Right ventricle myocardium superior (tissue), 1 donor: ENCODE data around the gene NKTR. TPM values are rescaled to one million over a fixed set of nuclear protein-coding genes. Genes with fewer than 3 reads are reported as not detected.
A peak's percentile ranks its signal among the peaks of the same experiment; 100 is the strongest.
"Not testable (repeated sequence)": the region's sequence is repeated elsewhere in the genome, so short reads cannot be mapped to it uniquely, and the experiment has no call there.

Experiments
- ATAC-seq: fragments of 200-7000 bp; cut with Tn5 transposase; one replicate; pipeline ENCODE4 v1.9.1; 2020; ENCODE audit warnings: mild to moderate bottlenecking; ENCODE audit not compliant: poor library complexity
- DNase-seq: peaks from one replicate; pipeline ENCODE4 v3.0.0-alpha.2; 2020
- intact Hi-C: fragments of 100-400 bp; cut with DNase I; formaldehyde crosslinking; loops from one replicate; pipeline ENCODE4 v1.11.2; 2022
- long read RNA-seq: library from polyadenylated mRNA; unstranded; transcript quantifications from one replicate; pipeline ENCODE4 v2.0.0, GENCODE V29; 2021
- total RNA-seq: library from RNA; stranded (reverse); fragmentation: NEBNext Ultra II Directional; extraction: Animal tissue kit (Norgen Biotek cat#: 25700); gene quantifications from one replicate; pipeline ENCODE4 v1.2.1, GENCODE V29; 2021
- donor health status: DM: no; HTN: yes; CAD: no; lungs with severe emphysema.

Gene NKTR
- 21.6 TPM for total RNA-seq
- long read RNA-seq, full-length matches to known transcripts: 2 of 8 reads
- long read RNA-seq, partial matches to known transcripts: 3 of 8 reads
- long read RNA-seq, other reads (novel, unspliced or antisense): 3 of 8 reads

GRCh38 chr3:42600111-42600957, at the start of gene NKTR:
NKTR (plus strand) TSS chr3:42600686; CDS start chr3:42601007, 321 bp downstream.
- ATAC-seq: peak; percentile 97
- peak; percentile 98 for DNase-seq
- intact Hi-C loops: loop anchor here (5.0 kb wide), 1 partner anchor 52 kb away; the partner anchor contains the start of gene ZBTB47

GRCh38 chr3:42552830-42553229, 47.7 kb upstream of the NKTR start:
- ATAC-seq (no peak), DNase-seq (no peak)
- intact Hi-C loops: no loop called here

- ATAC-seq: no peak
Observed at GRCh38 chr3:42556089-42556632, 44.3 kb upstream of the NKTR start.

GRCh38 chr3:42556817-42557216, 43.7 kb upstream of the NKTR start:
- ATAC-seq, DNase-seq, intact Hi-C loops: not testable (repeated sequence)

More at GRCh38 chr3:42556089-42556632, 44.3 kb upstream of the NKTR start:
- intact Hi-C loops: no loop called here
- no peak for DNase-seq

- no peak for ATAC-seq
- no peak for DNase-seq
- intact Hi-C loops: no loop called here
Observed at GRCh38 chr3:42557854-42558253, 42.6 kb upstream of the NKTR start.

- DNase-seq: no peak
- ATAC-seq: no peak
- intact Hi-C loops: loop anchor here (5.0 kb wide), 1 partner anchor 50 kb away; no protein-coding TSS in a partner anchor
Observed at GRCh38 chr3:42562047-42562907, 38.2 kb upstream of the NKTR start.

- intact Hi-C loops: loop anchor here (5.0 kb wide), 1 partner anchor 188 kb away; no protein-coding TSS in a partner anchor
- no peak for DNase-seq
- peak; percentile 30 for ATAC-seq
Observed at GRCh38 chr3:42569593-42570142, 30.8 kb upstream of the NKTR start.

GRCh38 chr3:42572278-42572677, 28.2 kb upstream of the NKTR start:
- intact Hi-C loops: loop anchor here (5.0 kb wide), 1 partner anchor 185 kb away; no protein-coding TSS in a partner anchor
- DNase-seq: no peak
- peak; percentile 73 for ATAC-seq

GRCh38 chr3:42575137-42575741, 25.2 kb upstream of the NKTR start:
- ATAC-seq (no peak), DNase-seq (no peak)
- intact Hi-C loops: no loop called here

- intact Hi-C loops: no loop called here
- DNase-seq: no peak
- no peak for ATAC-seq
Observed at GRCh38 chr3:42578054-42578453, 22.4 kb upstream of the NKTR start.

- intact Hi-C loops, ATAC-seq, DNase-seq: not testable (repeated sequence)
Observed at GRCh38 chr3:42579346-42579745, 21.1 kb upstream of the NKTR start.

GRCh38 chr3:42581400-42581708, 19.1 kb upstream of the NKTR start:
- intact Hi-C loops: no loop called here
- no peak for DNase-seq
- no peak for ATAC-seq

GRCh38 chr3:42581709-42582473, 18.6 kb upstream of the NKTR start, which contains the start of gene SEC22C:
SEC22C (minus strand) TSS chr3:42581967; CDS start chr3:42569046, 12,921 bp downstream.
- DNase-seq: peak; percentile 96
- intact Hi-C loops: no loop called here
- ATAC-seq: peak; percentile 99

- intact Hi-C loops: no loop called here
- DNase-seq (no peak), ATAC-seq (no peak)
Observed at GRCh38 chr3:42582474-42583070, 17.9 kb upstream of the NKTR start.

- DNase-seq (no peak), ATAC-seq (no peak)
- intact Hi-C loops: no loop called here
Observed at GRCh38 chr3:42588625-42589024, 11.9 kb upstream of the NKTR start.

- DNase-seq: no peak
- intact Hi-C loops: no loop called here
- ATAC-seq: no peak
Observed at GRCh38 chr3:42589382-42590109, 10.9 kb upstream of the NKTR start.
